ENCODE data around the gene ROR2.

DNA sequence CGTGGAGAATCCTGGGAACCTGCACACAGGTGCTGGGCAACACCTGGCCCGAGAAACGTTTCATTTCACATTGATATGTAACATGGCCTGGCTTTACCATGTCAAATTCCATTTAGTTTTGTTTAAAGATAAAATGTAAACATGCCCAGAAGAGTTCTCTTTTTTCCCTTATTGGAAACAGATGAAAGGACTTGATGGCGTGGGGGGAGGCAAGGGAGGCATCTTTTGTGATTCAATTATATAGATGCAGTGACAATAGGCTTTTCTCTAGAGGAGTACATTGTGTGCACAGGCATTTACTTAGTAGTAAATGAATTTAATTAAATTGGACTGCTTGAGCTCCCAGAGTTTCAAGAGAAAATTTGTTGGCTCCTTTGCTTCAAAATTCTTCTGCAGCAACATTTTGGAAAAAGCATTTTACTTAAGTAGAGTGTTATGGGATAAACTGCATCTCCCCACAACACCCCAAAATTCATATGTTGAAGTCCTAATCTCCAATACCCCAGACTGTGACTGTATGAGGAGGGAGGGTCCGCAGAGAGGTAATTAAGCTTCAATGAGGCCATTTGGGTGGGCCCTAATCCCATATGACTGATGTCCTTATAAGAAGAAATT lies 272.1 kb downstream of the ROR2 start:
- TF ChIP-seq CTCF (IDR thresholded peaks at IDR 0.05) (no peak), POLR2A (IDR thresholded peaks at IDR 0.05) (no peak)
